ES-I3 (cell line): ENCODE measurements around the gene ACVRL1.
"Not testable (repeated sequence)": the region's sequence is repeated elsewhere in the genome, so short reads cannot be mapped to it uniquely, and the experiment has no call there.

Experiments used
- H3K36me3 ChIP-seq: 2 replicates; pipeline ENCODE4 v1.6.1; 2013; ENCODE audit warnings: mild to moderate bottlenecking, low read length, control low read depth, moderate library complexity; ENCODE audit not compliant: insufficient read depth
- H3K4me1 ChIP-seq: 2 replicates; pipeline ENCODE4 v1.6.1; 2013; ENCODE audit warnings: mild to moderate bottlenecking, control low read depth, low read length; ENCODE audit not compliant: insufficient read depth
- H3K9ac ChIP-seq: 2 replicates; pipeline ENCODE4 v1.6.1; 2013; ENCODE audit warnings: low read depth, mild to moderate bottlenecking, low read length, moderate library complexity
- H3K9me3 ChIP-seq: 2 replicates; pipeline ENCODE4 v1.6.1; 2013; ENCODE audit warnings: mild to moderate bottlenecking, low read length, moderate library complexity; ENCODE audit not compliant: control insufficient read depth, insufficient read depth

The ACVRL1 gene

DNA sequence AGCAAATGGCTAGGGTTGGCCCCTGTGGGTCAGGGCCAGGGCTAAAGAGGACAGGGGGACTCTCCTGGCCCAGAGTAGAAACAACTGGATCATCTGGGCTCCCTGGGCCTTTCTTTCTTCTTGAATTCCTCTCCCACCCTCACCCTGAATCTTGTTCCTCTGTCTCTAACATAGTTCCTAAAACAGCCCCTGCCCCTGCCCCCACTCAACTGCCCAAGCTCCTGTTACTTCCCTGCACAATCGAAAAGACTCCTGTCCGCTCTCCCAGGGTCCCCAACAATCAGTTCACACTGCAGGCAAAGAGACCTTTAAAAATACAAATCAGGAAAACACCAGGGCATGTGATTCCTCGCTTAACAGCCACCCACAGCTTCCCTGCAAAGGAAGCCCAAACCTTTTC lies 37.4 kb upstream of the ACVRL1 start:
- H3K36me3 ChIP-seq = no peaks in the 10 kb centered on the region
- no peaks in the 10 kb centered on the region for H3K9me3 ChIP-seq
- peaks cover 40% of the 10 kb centered on the region for H3K4me1 ChIP-seq
- H3K9ac ChIP-seq = 0 out of 2 replicates have a peak overlapping the region, but pooled peaks have one; percentile 78

DNA sequence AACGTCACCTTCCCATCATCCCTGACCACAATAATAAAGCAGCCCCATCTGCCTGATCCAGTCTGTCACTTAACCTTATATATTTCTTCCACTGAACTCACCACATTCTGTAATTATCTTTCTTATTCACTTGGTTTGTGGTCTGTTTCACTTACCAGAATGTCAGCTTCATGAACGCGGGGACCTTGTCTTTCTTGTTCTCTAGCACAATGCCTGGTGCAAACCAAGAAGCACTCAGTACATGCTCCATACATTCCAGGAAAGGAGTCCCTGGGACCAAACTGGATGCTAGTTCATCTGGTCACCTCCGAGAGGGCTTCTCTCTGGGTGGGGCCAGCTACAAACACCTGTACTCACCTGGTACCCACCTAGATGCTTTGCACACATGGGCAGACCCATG lies 36.8 kb upstream of the ACVRL1 start:
- no peak overlapping the region for H3K9ac ChIP-seq
- H3K36me3 ChIP-seq = no peaks in the 10 kb centered on the region
- H3K9me3 ChIP-seq = no peaks in the 10 kb centered on the region
- peaks cover 35% of the 10 kb centered on the region for H3K4me1 ChIP-seq

DNA sequence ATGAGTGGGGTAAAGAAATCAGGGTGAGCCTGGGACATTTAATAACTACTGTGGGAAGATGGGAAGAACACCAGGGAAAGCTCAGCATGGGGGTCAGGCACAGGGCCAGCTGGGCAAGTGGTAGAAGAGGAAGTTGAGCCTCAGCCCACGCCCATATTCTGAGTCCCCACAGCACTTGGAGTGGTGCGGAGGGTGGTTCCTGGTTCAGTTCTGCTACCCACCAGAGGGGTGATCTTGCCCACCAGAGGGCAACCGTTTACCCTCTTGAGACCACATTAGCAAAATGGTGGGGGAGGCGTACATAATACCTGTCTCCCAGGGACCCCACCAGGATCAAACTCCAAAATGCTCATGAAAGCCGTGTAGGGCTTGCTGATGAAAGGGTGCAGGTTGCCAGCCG lies 36.2 kb upstream of the ACVRL1 start:
- Histone ChIP-seq H3K9ac (no peak overlapping the region), H3K9me3 (no peaks in the 10 kb centered on the region), H3K4me1 (peaks cover 28% of the 10 kb centered on the region), H3K36me3 (no peaks in the 10 kb centered on the region)

DNA sequence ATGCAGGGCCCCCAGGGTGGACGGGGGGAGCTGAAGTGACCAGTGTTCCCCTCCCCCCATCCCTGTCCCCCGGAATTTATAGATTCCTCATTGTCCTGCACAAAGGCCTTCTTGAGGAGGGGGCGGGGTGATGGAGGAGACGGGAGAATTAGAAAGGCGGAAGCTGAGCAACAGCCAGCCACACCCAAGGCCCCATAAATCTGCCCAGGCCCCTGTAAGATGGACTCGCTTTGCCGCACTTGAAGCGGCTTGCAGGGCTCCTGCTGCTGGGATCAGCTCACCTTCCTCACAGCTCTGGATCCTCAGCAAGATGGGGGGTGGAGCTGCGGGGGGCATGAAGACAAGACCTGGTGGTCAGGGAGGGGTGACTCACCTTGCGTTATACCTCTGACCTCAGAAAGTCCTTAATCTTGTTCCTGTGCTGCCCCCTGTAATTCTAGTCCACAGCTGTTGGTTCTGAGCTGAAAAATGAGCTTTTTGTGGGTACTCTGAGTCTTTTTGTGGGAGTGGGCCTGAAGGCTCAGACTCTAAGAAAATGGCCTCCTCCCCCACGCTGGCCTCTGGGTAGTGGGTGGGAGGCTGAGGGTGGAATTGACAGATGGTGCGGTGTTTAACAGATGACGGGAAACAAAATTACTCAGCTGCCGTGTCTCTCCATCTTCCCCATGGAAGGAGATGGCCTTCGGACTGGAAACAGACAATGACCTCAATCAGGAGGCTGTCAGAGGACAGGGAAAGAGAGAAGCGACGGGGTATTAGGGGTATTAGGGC lies 35.2 kb upstream of the ACVRL1 start:
- H3K9me3 ChIP-seq = no peaks in the 10 kb centered on the region
- H3K9ac ChIP-seq = no peak overlapping the region
- no peaks in the 10 kb centered on the region for H3K36me3 ChIP-seq
- H3K4me1 ChIP-seq = peaks cover 25% of the 10 kb centered on the region

DNA sequence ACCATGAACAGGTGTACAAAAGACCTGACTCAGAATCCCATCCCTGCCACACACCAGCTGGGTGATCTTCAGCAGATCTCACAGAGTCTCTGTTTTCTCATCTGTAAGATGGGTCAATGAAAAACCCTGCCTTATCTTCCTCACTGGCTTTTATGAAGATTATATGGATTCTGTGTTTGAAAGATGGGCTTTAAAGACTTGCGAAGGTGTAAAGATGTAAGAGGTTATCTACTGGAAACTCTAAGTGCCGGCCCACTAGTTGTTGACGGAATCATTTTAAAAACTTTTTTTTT lies 34.7 kb upstream of the ACVRL1 start:
- no peaks in the 10 kb centered on the region for H3K36me3 ChIP-seq
- peaks cover 25% of the 10 kb centered on the region for H3K4me1 ChIP-seq
- no peaks in the 10 kb centered on the region for H3K9me3 ChIP-seq
- H3K9ac ChIP-seq = no peak overlapping the region

DNA sequence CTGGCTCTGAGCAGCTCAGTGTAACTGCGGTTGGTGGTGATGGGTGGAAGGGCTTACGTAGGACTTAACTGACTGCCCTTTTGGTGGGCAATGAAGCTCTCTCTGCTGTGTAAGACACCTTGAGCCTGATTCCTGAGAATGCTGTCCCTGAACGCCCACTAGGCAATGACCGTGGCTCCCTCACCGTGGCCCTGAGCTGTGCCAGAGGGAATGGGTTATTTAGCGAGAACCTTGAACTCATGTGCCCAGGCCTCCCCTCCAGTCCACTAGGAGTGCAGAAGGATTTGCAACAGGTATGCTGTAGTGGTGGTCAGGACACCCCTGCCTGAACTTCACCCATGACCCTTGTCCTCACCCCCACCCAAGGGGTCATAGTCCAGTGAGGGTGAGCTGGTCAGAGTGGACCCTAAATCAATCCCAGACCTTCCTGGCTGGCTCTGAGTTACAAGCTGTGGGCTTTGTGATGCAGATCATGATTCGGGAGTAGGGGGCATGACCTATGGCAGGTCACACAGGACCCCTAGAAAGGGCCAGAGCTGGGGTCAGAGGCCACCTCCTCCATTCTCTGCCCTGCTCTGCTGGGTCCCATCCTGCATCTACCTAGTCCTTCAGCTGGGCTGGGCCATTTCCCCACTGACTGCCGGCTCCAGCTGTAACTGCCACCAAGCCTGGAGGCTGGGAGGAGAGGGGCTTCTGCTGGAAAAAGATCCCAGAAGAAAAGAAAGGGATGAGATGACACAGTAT lies 33.9 kb upstream of the ACVRL1 start:
- no peaks in the 10 kb centered on the region for H3K36me3 ChIP-seq

DNA sequence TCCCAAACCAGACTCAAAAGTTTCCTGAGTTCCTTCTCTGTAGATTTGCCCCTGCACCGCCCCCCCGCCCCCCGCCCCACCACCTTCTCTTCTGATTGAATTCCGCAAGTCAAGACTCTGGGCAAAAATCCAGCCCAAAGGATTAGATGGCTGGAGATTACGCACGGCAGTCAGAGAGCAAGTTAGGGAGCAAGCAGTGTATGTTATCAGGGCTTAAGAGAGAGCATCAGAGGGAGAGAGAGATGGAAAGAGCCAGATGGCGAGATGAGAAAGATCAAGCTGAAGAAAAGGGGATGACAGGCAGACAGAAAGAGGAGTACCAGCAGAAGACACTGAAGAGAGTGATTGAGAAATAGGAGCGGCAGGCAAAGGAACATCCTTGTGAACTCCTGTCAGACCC lies 33.3 kb upstream of the ACVRL1 start:
- Histone ChIP-seq H3K9me3 (no peaks in the 10 kb centered on the region), H3K4me1 (peaks cover 25% of the 10 kb centered on the region), H3K9ac (no peak overlapping the region), H3K36me3 (no peaks in the 10 kb centered on the region)

More for the DNA sequence above, 33.9 kb upstream of the ACVRL1 start:
- Histone ChIP-seq H3K9ac (no peak overlapping the region), H3K4me1 (peaks cover 25% of the 10 kb centered on the region), H3K9me3 (no peaks in the 10 kb centered on the region)

DNA sequence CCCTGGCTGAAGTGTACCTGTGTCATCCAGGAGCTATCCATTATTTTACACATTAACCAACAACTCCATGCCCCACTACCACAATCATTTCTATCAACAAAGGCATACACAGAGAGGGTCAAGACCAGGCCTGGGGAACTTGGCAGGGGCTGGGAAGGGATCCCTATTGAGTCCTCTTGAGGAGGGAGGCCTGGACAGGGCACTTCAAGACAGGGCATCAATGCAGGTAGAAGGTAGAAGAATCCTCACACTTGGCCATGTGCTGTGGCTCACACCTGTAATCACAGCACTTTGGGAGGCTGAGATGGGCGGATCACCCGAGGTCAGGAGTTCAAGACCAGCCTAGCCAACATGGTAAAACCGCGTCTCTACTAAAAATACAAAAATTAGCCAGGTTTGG lies 32.8 kb upstream of the ACVRL1 start:
- peaks cover 25% of the 10 kb centered on the region for H3K4me1 ChIP-seq
- H3K9ac ChIP-seq = no peak overlapping the region
- H3K36me3 ChIP-seq = no peaks in the 10 kb centered on the region
- no peaks in the 10 kb centered on the region for H3K9me3 ChIP-seq

DNA sequence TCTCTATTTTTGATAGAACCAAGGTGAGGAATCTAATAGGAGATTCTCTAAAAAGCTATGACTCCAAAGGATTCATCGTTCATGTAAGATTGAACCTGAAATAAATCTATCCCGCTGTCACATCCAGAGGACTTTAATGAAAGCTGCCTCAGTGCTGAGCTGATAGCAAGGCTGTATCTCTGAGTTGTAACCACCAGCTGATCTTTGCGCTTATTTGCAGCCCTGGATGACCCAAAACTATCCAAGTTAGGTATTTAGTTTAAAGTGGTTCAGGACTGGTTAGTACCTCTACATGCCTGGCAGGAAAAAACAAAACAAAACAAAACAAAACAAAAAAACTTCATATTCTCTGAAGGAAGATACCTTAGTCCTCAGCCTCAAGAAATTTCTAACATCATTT lies 28.2 kb upstream of the ACVRL1 start:
- Histone ChIP-seq H3K9me3 (no peaks in the 10 kb centered on the region), H3K4me1 (no peaks in the 10 kb centered on the region), H3K36me3 (no peaks in the 10 kb centered on the region), H3K9ac (no peak overlapping the region)

DNA sequence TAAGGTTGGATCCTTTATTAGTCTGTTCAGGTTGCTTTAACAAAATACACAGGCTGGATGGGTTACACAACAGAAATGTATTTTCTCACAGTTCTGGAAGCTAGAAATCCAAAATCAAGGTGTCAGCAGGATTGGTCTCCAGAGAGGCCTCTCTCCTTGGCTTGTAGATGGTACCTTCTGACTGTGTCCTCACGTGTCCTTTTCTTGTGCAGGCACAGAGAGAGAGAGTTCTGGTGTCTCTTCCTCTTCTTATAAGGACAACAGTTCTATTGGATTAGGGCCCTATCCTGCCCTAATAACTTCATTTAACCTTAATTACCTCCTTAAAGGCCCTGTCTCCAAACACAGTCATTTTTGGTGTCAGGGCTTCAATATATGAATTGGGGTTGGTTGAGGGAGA lies 24.0 kb upstream of the ACVRL1 start:
- no peaks in the 10 kb centered on the region for H3K9me3 ChIP-seq
- H3K4me1 ChIP-seq = no peaks in the 10 kb centered on the region; the same call in 1 of the 2 replicates
- no peaks in the 10 kb centered on the region for H3K36me3 ChIP-seq
- no peak overlapping the region for H3K9ac ChIP-seq

DNA sequence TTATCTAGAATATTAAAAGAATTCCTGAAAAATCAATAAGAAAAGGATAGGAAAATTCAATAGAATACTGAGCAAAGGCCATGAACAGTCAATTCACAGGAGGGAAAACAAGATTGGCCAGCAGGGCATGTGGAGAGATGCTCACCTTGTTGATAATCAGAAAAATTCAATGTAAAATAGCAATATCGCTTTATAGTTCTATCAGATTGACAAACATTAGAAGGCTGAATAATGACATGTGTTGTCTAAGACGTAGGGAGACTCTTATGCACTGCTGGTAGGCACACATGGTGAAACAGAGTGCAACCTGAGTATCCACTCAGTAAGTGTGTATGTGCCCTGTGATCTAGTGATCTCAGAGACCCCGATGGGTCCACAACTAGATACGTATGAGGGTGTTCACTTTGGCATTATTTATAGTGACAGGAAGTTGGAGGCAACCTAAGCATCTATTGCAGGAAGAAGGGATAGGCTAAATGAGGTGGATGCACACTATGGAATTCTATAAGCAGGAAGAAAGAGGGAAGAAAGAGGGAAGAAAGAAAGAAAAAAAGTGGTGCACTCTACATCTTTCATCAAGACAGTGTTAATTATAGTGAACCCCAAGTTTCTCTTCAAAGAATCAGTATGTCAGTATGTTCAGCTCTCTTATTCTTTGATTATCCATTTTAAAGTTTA lies 23.2 kb upstream of the ACVRL1 start:
- Histone ChIP-seq H3K9me3 (no peaks in the 10 kb centered on the region), H3K36me3 (no peaks in the 10 kb centered on the region), H3K4me1 (no peaks in the 10 kb centered on the region; the same call in 1 of the 2 replicates), H3K9ac (no peak overlapping the region)

DNA sequence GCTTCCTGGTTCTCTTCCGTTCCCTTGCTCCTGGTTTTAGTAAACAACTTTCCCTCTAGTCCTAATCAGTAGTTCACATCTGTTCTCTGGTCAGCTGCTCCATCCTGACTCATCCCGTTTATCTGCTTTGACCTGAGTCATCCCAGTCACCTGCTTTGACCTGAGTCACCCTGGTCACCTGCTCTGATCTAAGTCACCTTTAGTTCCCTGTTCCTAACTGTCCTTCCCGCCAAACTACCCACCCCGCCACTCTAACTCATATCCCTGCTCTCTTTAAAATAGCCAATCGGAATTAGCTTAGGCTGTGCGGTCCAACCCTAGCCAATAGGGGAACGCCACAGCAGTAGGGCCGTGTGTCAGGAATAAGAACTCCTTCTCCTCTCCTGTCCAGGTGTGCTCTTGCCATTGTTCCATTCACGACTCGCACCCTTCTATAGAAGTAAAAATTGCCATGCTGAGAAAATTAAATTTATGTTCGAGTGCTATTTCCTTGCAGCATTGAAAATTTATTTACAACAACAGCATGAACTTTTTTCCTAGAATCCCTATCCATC lies 22.6 kb upstream of the ACVRL1 start:
- Histone ChIP-seq H3K4me1 (no peaks in the 10 kb centered on the region; the same call in 1 of the 2 replicates), H3K9ac (no peak overlapping the region), H3K9me3 (no peaks in the 10 kb centered on the region), H3K36me3 (no peaks in the 10 kb centered on the region)

DNA sequence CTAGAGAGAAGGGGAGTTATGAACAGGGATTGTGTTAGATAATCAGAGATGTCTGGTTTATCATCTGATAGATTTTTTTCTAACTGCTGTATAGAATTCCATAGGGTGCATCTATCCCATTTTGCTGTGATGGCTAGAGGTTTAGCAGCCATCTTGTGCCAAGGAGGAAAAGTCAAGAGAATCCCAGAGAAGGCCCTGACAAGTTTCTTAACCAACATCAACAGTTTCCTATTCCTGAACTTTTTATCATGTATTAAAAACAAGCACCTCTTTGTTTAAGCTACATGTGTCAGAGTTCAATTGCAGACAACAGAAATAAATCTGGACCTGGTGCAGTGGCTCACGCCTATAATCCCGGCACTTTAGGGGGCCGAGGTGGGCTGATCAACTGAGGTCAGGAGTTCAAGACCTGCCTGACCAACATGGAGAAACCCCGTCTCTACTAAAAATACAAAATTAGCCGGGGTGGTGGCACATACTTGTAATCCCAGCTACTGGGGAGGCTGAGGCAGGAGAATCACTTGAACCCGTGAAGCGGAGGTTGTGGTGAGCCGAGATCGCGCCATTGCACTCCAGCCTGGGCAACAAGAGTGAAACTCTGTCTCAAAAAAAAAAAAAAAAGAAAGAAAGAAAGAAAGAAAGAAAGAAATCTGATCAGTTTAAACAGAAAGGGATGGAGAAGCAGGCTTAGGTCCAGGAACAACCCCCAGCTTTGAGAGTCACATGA lies 21.8 kb upstream of the ACVRL1 start:
- not testable (repeated sequence) for H3K9ac ChIP-seq, H3K9me3 ChIP-seq, H3K4me1 ChIP-seq, H3K36me3 ChIP-seq

DNA sequence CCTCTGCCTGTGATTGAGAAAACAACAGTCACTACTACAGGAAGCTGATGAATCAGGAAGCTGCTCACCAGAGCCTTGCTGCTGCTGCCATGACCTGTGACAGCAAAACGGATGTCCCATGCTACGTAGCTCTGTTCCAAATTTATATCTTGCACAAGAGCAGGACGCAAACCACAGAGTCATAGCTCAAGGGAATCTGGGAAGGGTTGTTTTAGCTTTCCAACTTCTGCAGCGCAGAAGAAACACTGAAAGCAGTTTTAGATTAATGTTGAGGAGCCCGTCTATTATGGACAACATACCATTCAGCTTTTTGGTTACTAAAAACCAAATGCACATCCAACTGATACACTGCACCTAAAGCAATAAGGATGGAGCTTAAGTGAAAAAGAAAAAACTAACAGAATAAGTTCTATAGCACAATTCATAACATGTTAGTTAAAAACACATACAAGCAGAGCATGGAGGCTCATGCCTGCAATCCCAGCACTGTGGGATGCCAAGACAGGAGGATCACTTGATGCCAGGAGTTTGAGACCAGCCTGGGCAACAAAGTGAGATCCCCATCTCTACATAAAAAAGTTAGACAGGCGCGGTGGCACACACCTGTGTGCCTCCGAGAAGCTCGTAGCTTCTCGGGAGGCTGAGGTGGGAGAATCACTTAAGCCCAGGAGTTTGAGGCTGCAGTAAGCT lies 21.1 kb upstream of the ACVRL1 start:
- no peaks in the 10 kb centered on the region for H3K36me3 ChIP-seq
- H3K9ac ChIP-seq = no peak overlapping the region
- H3K4me1 ChIP-seq = no peaks in the 10 kb centered on the region; the same call in 1 of the 2 replicates
- no peaks in the 10 kb centered on the region for H3K9me3 ChIP-seq
